ENCODE measurements around the gene SLC7A1.
A peak's percentile ranks its signal among the peaks of the same experiment; 100 is the strongest.

The SLC7A1 gene

DNA sequence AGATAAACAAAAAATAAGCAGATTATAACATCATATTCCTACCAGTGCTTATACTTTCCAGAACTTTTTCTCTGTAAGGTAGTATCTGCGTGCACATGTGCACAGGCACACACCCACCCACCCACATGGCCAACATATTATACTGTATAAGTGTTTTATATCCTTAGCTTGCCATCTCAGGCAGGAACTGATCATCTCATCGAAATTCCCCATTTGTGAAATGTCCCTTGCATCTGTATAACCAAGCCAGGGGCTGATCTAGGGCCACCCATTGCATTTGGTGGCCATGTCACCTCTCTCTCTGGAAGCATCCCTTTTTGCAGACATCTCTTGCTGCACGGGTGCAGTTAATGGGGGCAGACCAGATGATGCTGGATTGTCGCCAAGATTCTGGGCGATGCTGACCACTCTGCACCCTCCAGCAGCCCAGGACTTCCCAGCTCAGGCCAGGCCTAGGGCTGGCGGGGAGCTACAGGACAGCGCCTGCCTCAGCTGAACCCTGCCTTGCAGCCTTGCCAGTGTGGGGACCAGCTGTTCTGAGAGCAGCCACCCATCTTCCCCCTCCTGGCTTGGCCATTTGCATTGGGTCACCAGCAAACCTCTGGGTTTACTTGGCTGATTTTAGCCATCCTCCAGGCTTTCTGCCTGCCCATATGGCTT is 95.9 kb downstream of the SLC7A1 start:
- TF ChIP-seq MYC (IDR thresholded peaks at IDR 0.05; ENCODE audit: low read depth, low read length) (no peak), POLR2A (IDR thresholded peaks at IDR 0.05; ENCODE audit: extremely low read depth, insufficient read length) (no peak)
- TF ChIP-seq, protein P1, sequence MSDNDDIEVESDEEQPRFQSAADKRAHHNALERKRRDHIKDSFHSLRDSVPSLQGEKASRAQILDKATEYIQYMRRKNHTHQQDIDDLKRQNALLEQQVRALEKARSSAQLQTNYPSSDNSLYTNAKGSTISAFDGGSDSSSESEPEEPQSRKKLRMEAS (IDR thresholded peaks at IDR 0.05; ENCODE audit: low read depth, low read length), result no peak
- TF ChIP-seq, protein P2, sequence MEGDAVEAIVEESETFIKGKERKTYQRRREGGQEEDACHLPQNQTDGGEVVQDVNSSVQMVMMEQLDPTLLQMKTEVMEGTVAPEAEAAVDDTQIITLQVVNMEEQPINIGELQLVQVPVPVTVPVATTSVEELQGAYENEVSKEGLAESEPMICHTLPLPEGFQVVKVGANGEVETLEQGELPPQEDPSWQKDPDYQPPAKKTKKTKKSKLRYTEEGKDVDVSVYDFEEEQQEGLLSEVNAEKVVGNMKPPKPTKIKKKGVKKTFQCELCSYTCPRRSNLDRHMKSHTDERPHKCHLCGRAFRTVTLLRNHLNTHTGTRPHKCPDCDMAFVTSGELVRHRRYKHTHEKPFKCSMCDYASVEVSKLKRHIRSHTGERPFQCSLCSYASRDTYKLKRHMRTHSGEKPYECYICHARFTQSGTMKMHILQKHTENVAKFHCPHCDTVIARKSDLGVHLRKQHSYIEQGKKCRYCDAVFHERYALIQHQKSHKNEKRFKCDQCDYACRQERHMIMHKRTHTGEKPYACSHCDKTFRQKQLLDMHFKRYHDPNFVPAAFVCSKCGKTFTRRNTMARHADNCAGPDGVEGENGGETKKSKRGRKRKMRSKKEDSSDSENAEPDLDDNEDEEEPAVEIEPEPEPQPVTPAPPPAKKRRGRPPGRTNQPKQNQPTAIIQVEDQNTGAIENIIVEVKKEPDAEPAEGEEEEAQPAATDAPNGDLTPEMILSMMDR (IDR thresholded peaks at IDR 0.05; ENCODE audit: low read depth, low read length), result no peak
- no peak for DNase-seq (ENCODE audit: low read depth)
- no peak overlapping the region for H3K4me3 ChIP-seq (ENCODE audit: low read depth, low read length)

DNA sequence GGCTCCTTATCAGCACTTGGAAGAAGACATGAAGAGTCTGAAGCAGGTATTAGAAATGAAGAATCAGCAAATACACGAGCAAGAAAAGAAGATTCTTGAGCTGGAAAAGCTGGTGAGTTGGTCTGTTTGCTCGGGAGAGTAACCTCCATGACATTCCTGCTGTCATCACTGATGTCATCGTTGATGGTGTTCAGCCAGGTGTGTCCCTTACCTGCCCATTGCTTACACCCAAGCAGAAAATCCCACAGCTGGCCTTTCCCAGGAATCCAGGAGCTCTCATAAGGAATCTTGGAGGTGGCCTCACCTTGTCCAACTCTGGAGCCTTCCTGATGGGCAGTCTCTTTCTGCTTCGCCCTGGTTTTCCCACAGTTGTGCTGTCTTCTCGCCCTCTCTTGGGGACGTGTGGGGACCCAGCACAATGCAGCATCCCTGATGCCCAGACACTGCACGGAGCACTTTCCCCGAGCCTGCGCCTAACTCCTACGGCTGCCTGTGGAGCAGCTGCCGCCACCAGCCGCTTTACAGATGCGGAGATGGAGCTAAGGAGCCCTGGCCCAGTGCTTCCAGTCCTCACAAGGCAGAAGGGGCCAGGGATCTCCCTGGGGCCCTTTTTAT is 97.0 kb downstream of the SLC7A1 start:
- TF ChIP-seq MYC (IDR thresholded peaks at IDR 0.05; ENCODE audit: low read depth, low read length) (no peak), POLR2A (IDR thresholded peaks at IDR 0.05; ENCODE audit: extremely low read depth, insufficient read length) (no peak)
- TF ChIP-seq, protein P1 (IDR thresholded peaks at IDR 0.05; ENCODE audit: low read depth, low read length), result no peak
- TF ChIP-seq, protein P2 (IDR thresholded peaks at IDR 0.05; ENCODE audit: low read depth, low read length), result no peak
- H3K4me3 ChIP-seq (ENCODE audit: low read depth, low read length), result no peak overlapping the region
- no peak for DNase-seq (ENCODE audit: low read depth)

DNA sequence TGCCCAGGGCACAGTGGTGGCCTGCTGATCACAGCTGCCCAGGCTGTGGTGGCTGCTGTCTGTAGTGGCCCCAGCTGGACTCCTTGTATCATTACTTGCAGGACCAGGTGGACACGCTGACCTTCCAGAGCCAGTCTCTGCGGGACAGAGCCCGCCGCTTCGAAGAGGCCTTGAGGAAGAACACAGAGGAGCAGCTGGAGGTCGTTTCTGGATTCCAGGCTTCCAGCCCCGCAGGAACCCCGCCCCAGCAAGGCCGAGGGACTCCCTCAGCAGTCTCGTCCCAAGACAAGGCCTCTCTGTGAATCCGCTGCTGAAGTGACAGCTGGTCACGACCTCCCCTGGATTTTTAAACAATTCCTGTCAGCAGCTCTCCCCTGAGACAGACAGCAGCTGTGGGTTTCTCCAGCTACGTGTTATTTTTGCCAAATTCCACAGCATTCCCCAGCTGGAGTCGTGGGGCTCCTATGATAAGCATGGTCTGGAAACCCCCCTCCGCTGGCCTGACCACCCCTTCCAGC is 98.3 kb downstream of the SLC7A1 start:
- TF ChIP-seq, protein P1 (IDR thresholded peaks at IDR 0.05; ENCODE audit: low read depth, low read length), result no peak
- TF ChIP-seq MYC (IDR thresholded peaks at IDR 0.05; ENCODE audit: low read depth, low read length) (no peak), POLR2A (IDR thresholded peaks at IDR 0.05; ENCODE audit: extremely low read depth, insufficient read length) (no peak)
- TF ChIP-seq, protein P2 (IDR thresholded peaks at IDR 0.05; ENCODE audit: low read depth, low read length), result no peak
- H3K4me3 ChIP-seq (ENCODE audit: low read depth, low read length), result peak overlapping the region; percentile 3
- no peak for DNase-seq (ENCODE audit: low read depth)

DNA sequence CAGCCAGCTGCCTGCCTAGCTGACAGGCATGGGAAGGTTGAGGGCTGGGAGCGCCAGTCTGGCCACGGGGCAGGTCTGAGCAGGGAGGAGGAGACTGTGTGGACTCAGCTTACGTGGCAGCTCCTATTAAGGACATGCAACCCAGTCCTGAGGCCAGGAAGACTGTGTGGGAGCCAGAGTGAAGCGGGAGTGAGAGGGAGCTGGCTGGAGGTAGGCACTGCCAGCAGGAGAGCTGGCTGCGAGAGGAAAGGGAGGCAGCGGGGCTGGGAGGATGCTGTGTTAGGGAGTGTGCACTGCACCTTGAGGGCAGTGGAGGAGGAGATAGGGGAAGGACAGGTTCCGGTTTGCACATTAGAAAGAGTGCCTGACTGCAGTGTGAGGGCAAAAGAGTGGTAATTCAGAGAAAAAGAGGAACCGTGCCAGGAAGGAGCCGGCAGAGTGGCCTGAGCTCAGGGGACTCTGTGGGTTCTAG is 99.2 kb downstream of the SLC7A1 start:
- no peak overlapping the region for H3K4me3 ChIP-seq (ENCODE audit: low read depth, low read length)
- DNase-seq (ENCODE audit: low read depth), result peak; percentile 96
- TF ChIP-seq POLR2A (IDR thresholded peaks at IDR 0.05; ENCODE audit: extremely low read depth, insufficient read length) (no peak), MYC (IDR thresholded peaks at IDR 0.05; ENCODE audit: low read depth, low read length) (peak; percentile 59; the same call in 1 of the 2 replicates)
- TF ChIP-seq, protein P1 (IDR thresholded peaks at IDR 0.05; ENCODE audit: low read depth, low read length), result peak; percentile 67; the same call in 1 of the 2 replicates

DNA sequence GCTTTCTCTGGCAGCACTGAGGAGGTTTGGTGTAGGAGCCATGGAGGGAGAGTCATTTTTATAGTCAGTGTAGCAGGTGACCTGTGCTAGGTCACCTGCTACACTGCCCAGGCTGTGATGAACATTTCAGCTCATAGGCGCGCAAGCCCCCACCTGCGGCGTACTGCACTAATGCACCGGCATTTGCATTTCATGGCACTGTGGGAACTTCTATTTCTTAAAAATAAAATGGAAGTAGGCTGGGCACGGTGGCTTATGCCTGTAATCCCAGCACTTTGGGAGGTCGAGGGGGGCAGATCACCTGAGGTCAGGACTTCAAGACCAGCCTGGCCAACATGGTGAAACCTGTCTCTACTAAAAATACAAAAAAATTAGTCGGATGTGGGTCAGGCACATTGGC is 101.0 kb downstream of the SLC7A1 start:
- no peak overlapping the region for H3K4me3 ChIP-seq (ENCODE audit: low read depth, low read length)
- DNase-seq (ENCODE audit: low read depth), result no peak
- TF ChIP-seq POLR2A (IDR thresholded peaks at IDR 0.05; ENCODE audit: extremely low read depth, insufficient read length) (no peak), MYC (IDR thresholded peaks at IDR 0.05; ENCODE audit: low read depth, low read length) (no peak)
- TF ChIP-seq, protein P2 (IDR thresholded peaks at IDR 0.05; ENCODE audit: low read depth, low read length), result no peak
- TF ChIP-seq, protein P1 (IDR thresholded peaks at IDR 0.05; ENCODE audit: low read depth, low read length), result no peak

DNA sequence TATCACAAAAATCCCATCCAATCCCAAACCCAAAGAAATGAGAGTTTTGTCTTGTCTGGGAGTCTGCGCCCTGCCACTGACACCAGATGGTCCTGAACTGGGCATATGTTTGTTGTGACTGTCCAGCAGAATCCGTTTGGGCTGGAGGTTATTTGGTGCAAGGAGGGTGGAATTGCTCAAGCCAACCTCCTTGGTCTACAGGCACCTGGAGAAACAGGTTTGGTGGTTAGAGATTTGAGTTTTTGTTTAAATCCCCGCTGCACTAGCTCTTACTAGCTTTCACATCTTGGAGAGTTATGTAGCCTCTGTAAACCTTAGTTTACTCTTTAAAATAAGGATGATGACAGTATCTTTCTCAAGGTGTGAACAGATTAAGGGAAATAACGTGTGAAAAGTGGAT is 101.7 kb downstream of the SLC7A1 start:
- H3K4me3 ChIP-seq (ENCODE audit: low read depth, low read length), result no peak overlapping the region
- TF ChIP-seq, protein P2 (IDR thresholded peaks at IDR 0.05; ENCODE audit: low read depth, low read length), result no peak
- TF ChIP-seq MYC (IDR thresholded peaks at IDR 0.05; ENCODE audit: low read depth, low read length) (no peak), POLR2A (IDR thresholded peaks at IDR 0.05; ENCODE audit: extremely low read depth, insufficient read length) (no peak)
- TF ChIP-seq, protein P1 (IDR thresholded peaks at IDR 0.05; ENCODE audit: low read depth, low read length), result no peak
- DNase-seq (ENCODE audit: low read depth), result no peak

Measured in NB4 (cell line).